HG02885 (cell line): ENCODE results near the gene IGHMBP2.
"Not testable (repeated sequence)": the region's sequence is repeated elsewhere in the genome, so short reads cannot be mapped to it uniquely, and the experiment has no call there.

ENCODE experiments used
- ATAC-seq: cut with Tn5 transposase; IDR thresholded peaks from one replicate; pipeline ENCODE4 v1.9.1; 2021; ENCODE audit warnings: mild to moderate bottlenecking; ENCODE audit not compliant: unreplicated experiment, poor library complexity

IGHMBP2 gene

DNA sequence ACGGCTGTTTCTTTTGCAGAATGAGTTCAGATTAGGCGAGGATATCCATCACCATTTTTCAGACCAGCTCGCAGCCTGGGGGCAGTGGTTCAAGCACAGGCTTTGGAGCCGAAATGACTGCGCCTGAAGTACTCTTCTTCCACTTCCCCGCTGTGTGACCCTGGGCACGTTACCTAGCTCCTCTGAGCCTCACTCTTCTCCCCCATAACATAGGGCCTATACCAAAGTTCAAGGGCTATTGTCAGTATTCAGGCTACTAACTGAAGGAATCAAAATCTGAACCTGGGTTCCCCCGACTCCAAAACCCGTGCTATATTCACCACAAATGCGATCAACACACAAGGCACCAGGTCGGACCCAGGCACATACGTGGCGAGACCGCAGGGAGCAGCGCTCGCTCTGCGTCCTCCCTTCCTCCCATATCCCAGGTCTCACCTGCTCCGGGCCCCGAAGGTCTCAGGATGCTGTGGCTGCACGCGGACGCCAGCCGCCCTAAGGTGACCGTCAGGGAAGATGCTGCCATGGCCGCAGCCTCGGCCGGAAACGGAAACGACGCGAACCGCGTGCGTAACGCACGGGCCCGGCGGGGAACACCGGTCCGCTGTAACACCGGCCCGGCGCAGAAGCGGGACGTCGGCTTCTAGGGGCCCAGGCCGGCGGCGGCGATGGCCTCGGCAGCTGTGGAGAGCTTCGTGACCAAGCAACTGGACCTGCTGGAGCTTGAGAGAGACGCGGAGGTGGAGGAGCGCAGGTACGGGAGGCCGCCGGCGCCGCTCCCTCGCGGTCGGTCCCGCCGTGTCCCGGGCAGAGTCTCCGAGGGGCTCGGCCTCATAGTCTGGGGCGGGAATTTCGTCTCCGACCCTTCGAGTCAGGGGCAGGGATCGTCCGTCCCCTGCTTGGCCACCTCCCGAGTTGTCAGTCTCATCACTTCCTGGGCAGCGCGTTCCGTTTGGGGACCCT lies at the start of gene IGHMBP2, which contains the start of gene MRPL21:
TSS of gene IGHMBP2 (plus strand) at position 604 of the 960 bp plus-strand sequence. CDS start at position 666, 62 bp downstream.
TSS of gene MRPL21 (minus strand) at position 545 of the 960 bp plus-strand sequence. CDS start at position 523, 22 bp downstream.
- ATAC-seq = peak; percentile 85

DNA sequence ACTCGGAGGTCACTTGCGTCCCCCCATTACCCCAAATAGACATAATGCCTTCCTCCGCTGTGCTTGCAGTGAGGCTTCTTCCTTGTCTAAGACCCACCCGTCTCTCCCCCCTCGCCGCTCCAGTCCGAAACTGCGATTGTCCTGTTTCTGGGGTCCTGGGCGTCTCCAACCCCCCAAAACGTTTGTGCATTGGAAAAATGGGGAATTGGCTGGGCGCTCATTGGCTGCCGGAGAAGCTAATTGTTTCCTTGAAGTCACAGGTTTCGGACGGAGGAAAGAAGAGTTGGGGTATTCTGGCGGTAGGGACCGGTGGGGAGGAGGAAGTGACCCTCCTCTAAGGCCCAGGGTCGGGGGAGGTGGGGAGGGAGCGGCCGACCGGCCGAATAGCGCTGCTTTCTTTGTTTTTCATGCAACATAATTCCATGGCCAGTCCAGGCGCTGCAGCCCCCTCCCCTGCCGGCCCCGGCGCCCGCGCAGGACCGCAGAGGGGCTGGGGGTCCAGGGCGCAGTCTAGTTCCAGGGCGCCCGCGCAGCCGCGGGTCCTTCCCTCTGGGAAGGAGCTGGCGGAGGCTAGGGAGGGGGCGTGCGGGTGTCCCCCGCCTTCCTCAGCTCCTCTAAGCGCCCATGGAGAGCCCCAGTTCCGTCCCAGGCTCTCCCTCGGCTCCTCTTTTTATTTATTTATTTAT lies 49.3 kb upstream of the IGHMBP2 start:
- no peak for ATAC-seq

DNA sequence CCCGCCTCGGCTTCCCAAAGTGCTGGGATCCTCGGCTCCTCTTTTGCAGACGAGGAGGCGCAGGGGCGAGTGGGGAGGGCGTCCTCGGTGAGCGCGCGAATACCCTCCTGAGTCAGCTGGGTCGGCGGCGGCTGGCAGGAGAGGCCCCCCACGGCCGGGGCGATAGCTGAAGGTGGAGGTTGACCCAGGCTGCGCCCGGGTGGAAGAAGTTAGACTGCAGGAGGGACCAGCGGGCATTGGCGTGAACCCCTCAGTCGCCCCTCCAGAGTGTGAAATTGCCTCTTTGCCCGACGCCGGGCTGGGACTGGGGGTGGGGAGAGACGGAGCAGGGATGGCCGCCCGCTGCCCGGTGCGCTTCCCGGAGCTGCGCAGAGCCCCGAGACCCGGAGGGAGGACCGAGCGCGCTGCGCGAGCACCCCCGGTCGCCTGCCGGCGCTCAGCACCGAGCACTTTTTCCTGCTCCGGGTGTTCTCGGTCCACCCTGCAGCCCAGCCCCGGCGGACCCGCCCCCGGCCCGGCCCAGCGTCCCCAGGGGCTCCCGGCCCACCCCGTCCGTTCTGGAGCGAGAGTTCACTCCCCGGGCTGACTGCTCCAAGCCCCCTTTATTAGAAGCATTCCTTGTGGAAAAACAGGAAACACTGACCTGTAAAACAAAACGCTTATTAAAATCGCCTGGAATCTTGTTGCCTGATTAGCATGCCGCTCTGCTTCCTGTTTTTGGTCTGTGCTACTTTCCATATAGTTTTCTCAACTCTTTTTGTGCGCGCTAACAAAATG lies 48.3 kb upstream of the IGHMBP2 start:
- no peak for ATAC-seq

DNA sequence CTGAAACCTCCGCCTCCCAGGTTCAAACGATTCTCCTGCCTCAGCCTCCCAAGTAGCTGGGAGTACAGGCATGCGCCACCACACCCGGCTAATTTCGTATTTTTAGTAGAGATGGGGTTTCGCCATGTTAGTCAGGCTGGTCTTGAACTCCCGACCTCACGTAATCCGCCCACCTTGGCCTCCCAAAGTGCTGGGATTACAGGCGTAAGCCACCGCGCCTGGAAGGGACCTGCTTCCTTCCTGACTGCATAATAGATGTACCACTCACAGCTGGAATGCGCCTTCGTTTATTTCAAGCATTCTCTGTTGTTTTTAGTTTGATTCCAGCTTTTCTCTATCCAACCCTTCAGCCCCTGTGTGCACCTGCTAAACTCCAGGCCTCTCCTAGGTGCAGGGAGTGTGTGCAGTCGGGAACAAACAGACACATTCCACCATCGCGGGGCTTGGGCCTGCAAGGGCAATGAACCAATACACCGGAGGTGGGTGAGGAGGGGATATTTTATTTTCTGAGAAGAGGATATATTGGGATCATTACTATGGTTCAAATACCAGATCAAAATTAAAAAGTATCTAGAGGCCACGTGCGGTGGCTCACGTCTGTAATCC lies 47.2 kb upstream of the IGHMBP2 start:
- not testable (repeated sequence) for ATAC-seq

DNA sequence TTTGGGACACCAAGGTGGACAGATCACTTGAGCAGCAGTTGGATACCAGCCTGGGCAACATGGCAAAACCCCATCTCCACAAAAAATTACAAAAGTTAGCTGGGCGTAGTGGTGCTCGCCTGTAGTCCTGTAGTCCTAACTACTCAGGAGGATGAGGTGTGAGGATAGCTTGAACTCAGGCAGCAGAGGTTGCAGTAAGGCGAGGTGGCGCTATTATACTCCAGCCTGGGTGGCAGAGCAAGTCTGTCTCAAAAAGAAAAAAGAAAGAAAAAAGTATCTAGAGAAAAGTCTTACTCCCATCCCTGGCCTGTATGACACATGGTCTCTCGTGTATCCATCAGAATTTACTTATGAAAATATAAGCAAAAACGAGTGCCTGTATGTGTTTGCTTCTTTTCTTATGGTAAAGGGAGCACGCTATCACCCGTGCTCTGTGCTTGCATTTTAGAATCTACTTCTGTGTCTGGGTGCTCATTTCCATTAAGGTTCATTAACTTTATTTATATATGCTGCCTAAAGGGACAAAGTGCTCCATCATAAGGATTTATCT lies 46.6 kb upstream of the IGHMBP2 start:
- no peak for ATAC-seq

DNA sequence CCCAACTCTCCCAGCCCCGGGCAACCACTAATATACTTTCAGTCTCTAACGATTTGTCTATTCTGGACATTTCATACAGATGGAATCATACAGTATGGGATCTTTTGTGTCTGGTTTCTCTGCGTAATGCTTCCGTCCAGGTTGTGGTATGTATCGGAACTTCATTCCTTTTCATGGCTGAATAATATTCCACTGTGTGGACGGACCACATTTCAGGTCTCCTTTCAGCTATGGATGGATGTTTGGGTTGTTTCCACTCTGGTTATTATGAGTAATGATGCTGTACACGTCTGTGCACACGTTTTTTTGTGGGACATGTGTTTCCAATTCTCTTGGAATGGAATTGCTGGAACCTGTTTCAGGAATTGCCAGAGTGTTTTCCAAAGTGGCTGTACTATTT lies 44.6 kb upstream of the IGHMBP2 start:
- ATAC-seq = no peak

DNA sequence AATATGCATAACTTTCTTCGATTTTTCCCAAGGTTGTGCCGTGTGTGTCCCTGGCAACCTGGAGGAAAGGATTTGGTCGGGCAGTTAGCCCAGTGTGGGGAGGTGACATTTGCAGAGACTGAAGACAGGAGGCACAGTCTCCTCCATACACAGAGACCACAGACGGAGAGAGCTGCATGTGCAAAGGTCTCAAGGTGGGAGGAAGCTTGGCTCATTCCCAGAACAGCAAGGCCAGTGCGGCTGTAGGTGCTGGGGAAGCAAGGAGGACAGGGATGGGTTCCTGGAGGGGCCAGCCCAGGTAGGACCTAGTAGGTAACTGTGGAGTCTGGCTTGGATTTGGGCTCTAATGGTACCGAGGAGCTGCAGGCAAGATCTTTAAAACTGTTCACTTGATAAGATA lies 41.3 kb upstream of the IGHMBP2 start:
- no peak for ATAC-seq

DNA sequence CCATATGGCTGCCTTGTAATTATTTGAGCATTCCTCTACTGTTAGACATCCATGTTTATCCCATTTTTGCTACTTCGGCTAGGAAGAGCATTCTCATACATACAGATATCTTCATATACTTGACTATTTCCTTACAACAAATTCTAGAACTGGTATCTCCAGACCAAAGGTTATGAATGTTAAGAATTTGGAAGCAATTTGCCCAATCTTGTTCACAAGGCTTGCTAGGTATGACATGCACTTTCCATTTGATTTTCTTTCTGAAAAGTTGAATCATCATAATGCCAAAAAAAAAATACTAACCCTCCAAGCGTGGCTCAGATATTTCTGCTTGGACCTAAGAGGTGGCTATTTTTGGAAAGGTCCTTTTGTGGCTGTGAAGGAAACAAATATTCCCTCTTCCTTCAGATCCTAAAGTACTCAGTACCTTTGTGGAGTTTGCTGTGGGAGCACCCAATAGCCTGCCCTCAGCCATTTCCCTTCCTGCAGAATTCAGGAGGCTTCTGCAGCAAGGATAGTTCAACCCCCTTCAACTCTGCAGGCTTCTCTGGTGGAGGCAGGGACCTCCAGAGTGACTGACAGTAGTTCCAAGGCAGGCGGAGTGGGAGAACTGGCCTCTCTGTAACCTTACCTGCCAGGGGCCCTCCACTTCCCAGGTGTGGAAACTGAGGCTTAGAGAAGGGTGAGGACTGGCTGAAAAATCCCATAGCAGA lies 40.0 kb upstream of the IGHMBP2 start:
- no peak for ATAC-seq

DNA sequence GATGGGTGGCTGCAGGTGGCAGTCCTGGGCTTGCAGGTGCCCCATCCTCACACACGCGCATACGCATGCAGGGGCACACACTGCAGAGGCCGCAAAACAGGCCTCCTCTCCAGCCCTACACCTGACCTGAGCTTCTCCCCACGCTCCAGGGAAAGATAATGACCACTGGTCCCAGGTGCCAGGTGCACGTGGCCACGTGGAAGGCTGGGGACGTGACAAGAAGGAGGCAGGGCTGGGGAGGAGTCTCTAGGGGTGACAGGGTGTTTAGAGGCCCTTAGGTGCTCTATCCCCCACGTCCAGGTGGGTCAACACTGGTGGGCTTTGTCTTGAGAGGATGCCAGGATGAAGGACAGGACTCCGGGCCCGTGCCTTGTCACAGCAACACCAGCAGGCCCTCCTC lies 38.5 kb upstream of the IGHMBP2 start:
- no peak for ATAC-seq

DNA sequence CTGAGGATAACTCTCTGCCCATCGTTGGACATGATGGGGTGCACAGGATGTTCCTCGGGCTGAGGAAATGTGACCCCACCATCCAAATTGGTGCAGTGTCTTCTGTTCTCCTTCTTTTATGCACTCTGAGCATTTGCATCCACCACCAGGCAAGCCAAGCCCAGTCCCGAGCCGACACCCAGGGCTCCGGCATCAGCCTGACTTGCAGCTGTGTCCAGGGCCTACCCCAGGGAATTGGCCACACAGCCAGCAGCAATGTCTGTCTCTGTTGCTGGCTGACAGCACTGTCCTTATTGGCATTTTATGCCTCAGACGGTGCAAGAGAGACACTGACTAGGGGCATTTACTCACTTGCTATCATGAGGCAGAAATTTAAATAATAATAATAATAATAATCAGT lies 36.6 kb upstream of the IGHMBP2 start:
- ATAC-seq = no peak

DNA sequence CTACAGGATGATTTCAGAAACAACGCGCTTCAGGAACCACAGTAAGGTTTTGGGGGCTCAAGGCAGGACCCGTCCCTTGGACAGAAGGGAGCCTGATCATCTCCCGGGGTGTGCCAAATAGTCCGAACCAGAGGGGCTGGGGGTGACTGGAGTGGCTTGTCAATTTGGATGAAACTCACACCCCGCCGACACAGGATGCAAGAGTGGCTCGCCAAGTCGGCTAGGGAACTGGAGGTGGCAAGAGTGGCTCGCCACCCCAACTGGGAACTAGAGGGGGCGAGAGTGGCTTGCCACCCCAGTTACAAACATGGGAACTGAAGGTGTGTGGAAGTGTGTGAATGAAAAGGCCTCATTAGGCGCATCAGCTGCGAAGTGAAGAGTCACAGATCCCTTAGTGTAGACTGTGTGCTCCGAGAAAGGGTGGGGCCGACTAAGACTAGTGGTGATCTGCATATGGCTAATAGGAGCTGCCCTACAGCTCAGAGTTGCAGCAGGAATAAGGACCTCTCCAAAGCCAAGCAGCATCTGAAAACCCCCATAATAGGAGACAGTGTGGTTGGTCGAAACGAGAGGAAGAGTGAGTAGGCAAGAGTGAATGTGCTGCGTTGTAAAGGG lies 35.4 kb upstream of the IGHMBP2 start:
- ATAC-seq = no peak

DNA sequence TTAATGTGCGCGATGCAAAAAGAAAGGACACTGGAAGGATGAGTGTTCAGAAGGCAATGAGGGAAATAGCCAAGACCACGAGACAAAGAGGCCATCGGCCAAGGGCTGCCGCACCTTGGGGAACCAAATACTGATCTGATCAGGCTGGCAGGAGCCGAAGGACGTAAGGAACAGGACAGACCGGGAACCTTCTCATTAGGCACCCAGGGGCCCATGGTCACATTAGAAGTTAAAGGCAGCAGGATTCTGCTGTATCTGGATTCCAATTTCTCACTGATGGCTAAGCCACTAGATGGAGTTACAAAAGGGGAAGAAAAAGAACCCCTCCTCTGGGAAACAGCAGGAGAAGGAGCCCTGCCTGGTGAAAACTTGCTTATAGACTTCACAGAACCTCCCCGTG lies 33.2 kb upstream of the IGHMBP2 start:
- no peak for ATAC-seq

DNA sequence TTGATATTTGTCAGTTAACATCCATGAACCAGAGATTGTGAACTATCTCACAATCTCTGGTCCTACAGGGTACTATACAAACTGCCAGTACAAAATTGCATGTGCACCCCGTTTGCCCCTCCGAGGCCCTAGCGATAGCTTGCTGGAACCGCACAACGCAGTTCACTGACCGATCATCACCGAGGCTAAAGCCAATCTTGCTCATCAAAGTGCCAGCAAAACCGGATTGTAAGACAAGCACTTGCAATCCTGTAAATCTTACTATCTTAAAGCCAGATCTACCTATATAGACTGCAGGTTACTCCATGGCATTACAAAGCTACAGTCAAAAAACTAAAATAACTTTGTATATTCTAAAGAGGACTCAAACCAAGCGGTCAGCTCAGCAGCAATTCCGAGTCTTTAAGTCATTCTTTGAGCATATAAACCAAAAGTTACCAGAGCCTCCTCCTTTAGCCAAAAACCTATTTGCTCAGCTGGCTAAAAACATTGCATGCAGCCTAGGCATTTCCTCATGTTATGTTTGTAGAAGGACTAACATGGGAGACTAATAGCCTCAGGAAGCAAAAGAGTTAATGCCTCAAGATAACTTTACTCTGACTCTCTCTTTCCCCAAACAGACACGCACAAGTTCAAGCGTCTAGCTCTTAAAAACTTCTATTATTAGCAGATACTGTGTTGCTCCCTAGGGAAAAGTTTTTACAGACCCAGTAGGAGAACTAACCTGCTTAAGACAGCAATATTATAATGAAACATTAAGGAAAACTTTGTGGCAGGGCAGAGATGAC lies 31.3 kb upstream of the IGHMBP2 start:
- no peak for ATAC-seq

DNA sequence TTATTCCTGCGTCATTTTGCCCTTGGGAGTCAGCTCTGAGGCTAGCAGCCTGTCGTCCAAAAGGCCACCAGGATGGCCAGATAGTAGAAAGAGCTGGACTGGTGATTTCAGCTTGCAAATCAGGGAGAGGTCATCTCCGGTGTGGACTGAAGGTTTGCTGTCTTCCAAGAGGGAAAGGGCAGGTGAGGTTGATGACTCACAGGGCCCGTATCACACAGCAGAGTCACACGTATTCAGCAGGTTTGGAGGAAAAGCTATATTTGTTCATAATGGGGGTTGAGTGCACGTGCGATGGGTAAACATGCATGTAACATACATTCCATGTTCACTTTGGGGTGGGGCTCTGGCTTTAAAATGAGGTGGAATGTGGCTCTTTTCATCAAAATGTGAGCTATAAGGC lies 25.7 kb upstream of the IGHMBP2 start:
- ATAC-seq = no peak

DNA sequence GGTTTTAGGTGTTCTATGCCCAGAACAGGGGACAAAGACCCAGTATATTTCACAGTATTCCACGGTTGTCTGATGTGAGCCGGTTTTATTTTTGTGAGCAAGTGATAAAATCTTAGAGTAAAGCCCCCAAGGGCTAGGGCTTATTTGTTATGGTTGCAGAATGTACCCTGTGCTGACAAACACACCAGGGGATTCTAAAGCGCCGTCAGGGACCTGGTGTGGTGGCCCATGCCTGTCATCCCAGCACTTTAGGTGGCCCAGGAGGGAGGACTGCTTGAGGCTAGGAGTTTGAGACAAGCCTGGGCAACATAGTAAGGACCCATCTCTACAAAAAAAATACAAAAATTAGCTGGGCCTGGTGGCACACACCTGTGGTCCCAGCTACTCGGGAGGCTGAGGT lies 22.8 kb upstream of the IGHMBP2 start:
- ATAC-seq = no peak

DNA sequence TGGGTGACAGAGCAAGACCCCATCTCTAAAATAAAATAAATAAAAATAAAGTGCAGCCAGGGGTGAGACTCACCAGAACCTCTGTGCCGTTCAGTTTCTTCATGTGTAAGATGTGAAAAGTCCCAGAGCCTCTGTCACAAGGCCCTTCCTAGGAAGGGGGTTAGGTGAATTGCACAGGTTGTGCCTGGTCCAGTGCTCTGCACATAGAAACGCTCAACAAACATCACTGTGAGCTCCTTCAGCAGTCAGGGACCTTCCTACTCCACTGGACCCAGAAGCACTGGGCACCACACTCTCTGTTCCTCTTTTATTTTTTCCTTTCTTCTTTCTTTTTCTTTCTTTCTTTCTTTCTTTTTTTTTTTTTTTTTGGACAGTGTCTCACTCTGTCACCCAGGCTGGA lies 22.4 kb upstream of the IGHMBP2 start:
- ATAC-seq = no peak

DNA sequence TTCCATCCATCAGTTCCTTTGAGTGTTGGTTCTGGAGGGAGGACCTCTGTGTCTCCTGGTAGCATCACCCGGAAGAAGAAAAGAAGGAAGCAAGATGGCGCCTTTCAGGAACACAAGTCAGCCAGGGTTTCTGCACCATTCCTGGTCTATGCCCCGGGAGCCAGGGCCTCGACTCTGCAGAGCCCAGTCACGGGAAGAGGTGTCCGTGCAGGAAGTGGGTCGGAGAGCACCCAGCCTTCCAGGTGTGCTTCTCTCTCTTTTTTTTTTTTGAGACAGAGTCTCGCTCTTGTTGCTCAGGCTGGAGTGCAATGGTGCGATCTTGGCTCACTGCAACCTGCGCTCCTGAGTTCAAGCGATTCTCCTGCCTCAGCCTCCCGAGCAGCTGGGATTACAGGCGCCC lies 21.3 kb upstream of the IGHMBP2 start:
- ATAC-seq = no peak

DNA sequence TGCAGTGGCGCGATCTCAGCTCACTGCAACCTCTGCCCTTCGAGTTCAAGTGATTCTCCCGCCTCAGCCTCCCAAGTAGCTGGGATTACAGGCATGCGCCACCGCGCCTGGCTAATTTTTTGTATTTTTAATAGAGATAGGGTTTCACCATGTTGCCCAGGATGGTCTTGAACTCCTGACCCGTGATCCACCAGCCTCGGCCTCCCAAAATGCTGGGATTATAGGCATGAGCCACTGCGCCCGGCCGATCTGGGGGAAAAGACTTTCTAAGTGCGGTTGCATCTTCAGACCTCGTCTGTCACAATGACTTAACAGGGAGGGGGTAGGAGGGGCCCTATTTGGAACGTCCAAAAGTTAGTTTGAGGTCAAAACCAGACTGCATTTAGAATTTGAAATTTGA lies 18.9 kb upstream of the IGHMBP2 start:
- ATAC-seq = not testable (repeated sequence)
